Activated naive CD4-positive, alpha-beta T cell treated with anti-CD3 and anti-CD28 coated beads, Interleukin-2, amount 50 U/mL, for 24 hours (primary cell): ENCODE results near the gene RHBDD3.

Source experiments
- H3K27ac Mint-ChIP-seq: one replicate; pipeline ENCODE4 v1.8.0; 2021; ENCODE audit warnings: mild to moderate bottlenecking, mixed read lengths
- H3K27me3 Mint-ChIP-seq: one replicate; pipeline ENCODE4 v1.8.0; 2021; ENCODE audit warnings: mixed read lengths
- H3K36me3 Mint-ChIP-seq: one replicate; pipeline ENCODE4 v1.8.0; 2021; ENCODE audit warnings: mixed read lengths
- H3K4me1 Mint-ChIP-seq: one replicate; pipeline ENCODE4 v1.8.0; 2021; ENCODE audit warnings: mixed read lengths
- H3K4me3 Mint-ChIP-seq: one replicate; pipeline ENCODE4 v1.8.0; 2021; ENCODE audit warnings: mild to moderate bottlenecking, mixed read lengths
- H3K9me3 Mint-ChIP-seq: one replicate; pipeline ENCODE4 v1.8.0; 2021; ENCODE audit warnings: mixed read lengths

RHBDD3 gene

DNA sequence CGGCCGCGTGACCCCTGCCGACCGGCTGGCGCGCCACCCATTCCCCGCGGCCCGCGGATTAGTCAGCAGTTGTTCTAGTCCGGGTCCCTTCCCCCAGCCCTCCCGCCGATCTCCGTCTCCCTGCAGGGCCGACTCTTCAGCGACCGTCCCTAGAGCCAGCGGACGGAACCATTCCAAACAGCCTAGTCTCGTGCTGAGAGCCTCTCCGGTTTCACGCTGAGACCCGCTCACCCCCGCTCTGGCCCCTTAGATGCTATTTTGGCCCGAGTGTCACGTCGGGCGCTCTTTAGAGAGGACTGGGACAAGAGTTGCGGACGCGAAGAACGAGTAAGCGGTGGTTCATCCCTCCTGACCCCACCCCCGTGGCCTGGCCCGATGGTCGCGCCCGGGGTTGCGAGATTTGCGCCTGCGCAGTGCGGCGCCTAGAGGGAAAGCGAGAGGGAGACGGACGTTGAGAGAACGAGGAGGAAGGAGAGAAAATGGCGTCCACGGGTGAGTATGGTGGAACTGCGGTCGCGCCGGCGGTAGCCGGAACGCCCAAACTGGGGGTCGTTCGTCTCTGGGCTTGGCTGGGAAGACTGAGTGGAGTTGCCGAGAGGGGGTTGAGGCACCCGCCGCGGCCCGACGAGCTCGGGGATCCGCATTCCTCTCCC lies at the start of gene RHBDD3, which contains the start of gene EWSR1:
Gene RHBDD3, minus strand, starts transcription at position 124 of the 653 bp plus-strand sequence. CDS start 2,355 bp downstream, outside the sequence.
Gene EWSR1, plus strand, starts transcription at position 411 of the 653 bp plus-strand sequence. Its CDS starts 69 bp downstream, at position 480.
- Mint-ChIP-seq H3K36me3 (peaks cover 36% of the 10 kb centered on the region), H3K4me3 (peak within 1 kb of the TSS; percentile 95), H3K27me3 (no peaks in the 10 kb centered on the region), H3K4me1 (peaks cover 50% of the 10 kb centered on the region), H3K27ac (peak within 1 kb of the TSS; percentile 100), H3K9me3 (no peaks in the 10 kb centered on the region)

DNA sequence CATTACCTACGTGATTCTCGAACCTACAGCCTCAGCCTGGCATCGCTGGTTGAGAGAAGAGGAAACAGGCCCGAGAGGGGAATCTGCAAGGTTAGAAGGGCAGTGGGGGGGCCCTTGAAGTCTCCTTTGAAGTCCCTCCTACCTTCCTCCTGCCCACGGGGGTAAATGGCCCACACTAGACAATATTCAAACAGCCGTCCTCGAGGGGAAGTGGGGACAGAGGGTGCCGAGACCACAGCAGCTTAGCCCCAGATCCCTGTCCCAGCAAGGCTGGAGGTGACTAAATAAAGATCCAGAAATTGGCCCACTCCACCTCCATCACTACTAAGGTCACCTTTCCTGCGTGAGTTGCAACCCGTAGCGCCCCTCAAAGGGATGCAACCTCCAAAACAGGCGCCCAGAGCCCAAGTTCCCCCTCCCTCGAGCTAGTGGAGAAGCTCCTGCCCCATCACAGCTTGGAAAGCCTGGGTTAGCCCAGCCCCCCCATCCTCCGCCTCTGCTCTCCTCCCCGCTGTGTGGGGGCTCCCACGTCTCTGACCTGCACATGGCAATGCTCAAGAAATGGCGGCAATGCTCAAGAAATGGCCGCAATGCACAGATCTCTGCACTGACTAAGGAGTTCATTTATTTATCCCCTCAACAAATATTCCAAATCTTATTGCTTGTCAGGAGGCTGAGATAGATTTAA lies 48.5 kb upstream of the RHBDD3 start:
- Mint-ChIP-seq H3K4me1 (peaks cover 24% of the 10 kb centered on the region), H3K9me3 (no peaks in the 10 kb centered on the region), H3K27ac (no peak overlapping the region), H3K4me3 (peak overlapping the region; percentile 19), H3K27me3 (peaks cover 29% of the 10 kb centered on the region), H3K36me3 (no peaks in the 10 kb centered on the region)

- Mint-ChIP-seq H3K4me3 (peak within 1 kb of the TSS; percentile 55), H3K27ac (no peak within 1 kb of the TSS), H3K36me3 (no peaks in the 10 kb centered on the region), H3K27me3 (peaks cover 29% of the 10 kb centered on the region), H3K9me3 (no peaks in the 10 kb centered on the region), H3K4me1 (peaks cover 24% of the 10 kb centered on the region)
These were observed 47.7 kb upstream of the RHBDD3 start, which contains the start of gene RASL10A for GRCh38 chr22:29315286-29316140. Gene RASL10A (minus strand): TSS chr22:29315697. CDS start chr22:29315246, 451 bp downstream.

GRCh38 chr22:29314537-29315285 lies 46.9 kb upstream of the RHBDD3 start:
- no peak overlapping the region for H3K27ac Mint-ChIP-seq
- H3K4me3 Mint-ChIP-seq, result peak overlapping the region; percentile 55
- H3K27me3 Mint-ChIP-seq, result peaks cover 29% of the 10 kb centered on the region

DNA sequence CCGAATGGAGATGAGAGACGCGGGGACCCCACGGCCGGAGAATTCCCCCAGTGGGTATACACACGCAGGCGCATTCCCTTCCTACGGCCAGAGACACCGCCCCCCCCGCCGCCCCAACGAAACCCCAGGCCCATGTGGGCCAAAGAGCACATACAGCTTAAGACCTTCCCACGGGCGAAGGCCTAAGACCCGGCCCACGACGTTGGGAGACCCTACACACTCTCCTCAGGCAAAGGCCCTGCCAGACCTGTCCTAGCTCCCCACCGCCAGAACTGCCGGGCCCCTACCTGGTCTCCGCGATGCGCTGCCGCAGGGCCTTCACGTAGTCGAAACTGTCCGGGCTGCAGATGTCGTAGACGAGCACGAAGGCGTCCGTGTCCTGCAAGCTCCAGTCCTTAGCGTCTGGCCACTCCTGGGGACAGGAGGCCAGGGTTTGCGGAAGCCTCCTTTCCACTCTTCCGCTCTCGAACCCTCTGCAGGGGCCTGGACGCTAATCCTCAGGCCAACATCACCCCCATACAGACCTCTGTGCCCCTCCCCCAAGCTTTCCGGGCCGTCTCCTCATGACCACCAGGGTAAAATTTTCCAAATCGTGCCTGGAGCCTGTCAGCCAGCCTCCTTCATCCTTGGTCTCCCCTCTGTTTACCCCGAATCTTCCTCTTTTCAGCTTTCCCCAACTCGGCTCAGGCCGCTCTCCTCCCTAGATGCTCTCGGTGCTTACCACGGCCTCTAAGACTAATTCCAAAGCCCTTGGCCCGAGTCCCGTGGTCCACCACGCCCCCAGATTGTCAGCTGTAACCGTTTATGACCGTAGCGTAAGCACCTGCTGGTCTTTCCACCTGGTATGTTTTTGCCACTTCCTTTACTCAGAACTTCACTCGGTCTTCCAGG lies 46.0 kb upstream of the RHBDD3 start:
- Mint-ChIP-seq H3K27ac (no peak overlapping the region), H3K36me3 (no peaks in the 10 kb centered on the region), H3K4me3 (peak overlapping the region; percentile 55), H3K4me1 (peaks cover 24% of the 10 kb centered on the region), H3K9me3 (no peaks in the 10 kb centered on the region), H3K27me3 (peaks cover 29% of the 10 kb centered on the region)

More at GRCh38 chr22:29314537-29315285, 46.9 kb upstream of the RHBDD3 start:
- no peaks in the 10 kb centered on the region for H3K36me3 Mint-ChIP-seq
- H3K4me1 Mint-ChIP-seq, result peaks cover 24% of the 10 kb centered on the region
- H3K9me3 Mint-ChIP-seq, result no peaks in the 10 kb centered on the region

- H3K27ac Mint-ChIP-seq, result no peak overlapping the region
- H3K9me3 Mint-ChIP-seq, result no peaks in the 10 kb centered on the region
- peaks cover 29% of the 10 kb centered on the region for H3K27me3 Mint-ChIP-seq
- H3K4me3 Mint-ChIP-seq, result no peak overlapping the region
- no peaks in the 10 kb centered on the region for H3K36me3 Mint-ChIP-seq
- H3K4me1 Mint-ChIP-seq, result peaks cover 24% of the 10 kb centered on the region
These were observed 45.4 kb upstream of the RHBDD3 start for GRCh38 chr22:29313126-29313575.

DNA sequence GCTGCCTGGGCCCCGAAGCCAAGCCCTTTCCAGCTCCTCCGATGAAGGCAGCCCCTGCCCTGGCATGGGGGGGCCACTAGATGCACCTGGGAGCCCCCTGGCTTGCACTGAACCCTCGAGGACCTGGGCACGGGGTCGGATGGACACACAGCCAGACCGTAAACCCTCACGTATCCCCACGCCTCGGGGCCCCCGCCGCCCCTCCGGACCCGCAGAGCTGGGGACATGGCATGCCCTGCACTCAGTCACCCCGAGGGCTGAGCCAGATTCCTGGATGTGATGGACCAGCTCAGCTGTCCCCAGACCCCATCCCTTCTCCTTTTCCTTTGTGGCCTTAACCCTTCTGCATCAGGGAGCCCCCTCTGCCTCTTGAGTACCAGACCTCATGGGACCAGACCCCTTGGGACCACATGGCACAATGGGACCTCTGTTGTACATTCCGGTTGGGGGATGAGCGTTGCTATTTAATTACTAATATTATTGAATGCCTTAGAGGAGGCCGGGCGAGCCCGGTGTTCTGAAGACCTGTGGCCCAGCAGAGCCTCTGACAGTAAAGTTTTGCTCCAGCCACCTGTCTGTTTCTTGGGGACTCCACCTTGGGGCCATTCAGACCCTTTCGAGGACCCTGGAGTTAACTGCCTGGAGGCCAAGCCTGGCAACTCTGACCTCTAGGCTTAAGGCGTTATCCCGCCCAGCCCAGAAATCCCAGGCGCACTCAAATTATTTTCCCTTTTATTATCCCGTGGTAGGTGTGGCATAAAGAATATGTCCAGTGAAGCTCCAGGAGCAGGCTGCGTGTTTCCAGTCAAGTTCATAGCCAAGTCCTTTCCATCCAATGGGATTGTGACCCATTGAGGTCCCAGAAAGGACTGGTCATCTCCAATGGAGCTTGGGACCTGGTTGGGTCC lies 44.7 kb upstream of the RHBDD3 start:
- peaks cover 24% of the 10 kb centered on the region for H3K4me1 Mint-ChIP-seq
- H3K27ac Mint-ChIP-seq, result no peak overlapping the region
- no peaks in the 10 kb centered on the region for H3K36me3 Mint-ChIP-seq
- H3K27me3 Mint-ChIP-seq, result peaks cover 29% of the 10 kb centered on the region
- H3K9me3 Mint-ChIP-seq, result no peaks in the 10 kb centered on the region
- H3K4me3 Mint-ChIP-seq, result no peak overlapping the region

GRCh38 chr22:29311464-29312217 lies 43.9 kb upstream of the RHBDD3 start:
- Mint-ChIP-seq H3K9me3 (no peaks in the 10 kb centered on the region), H3K27me3 (peaks cover 28% of the 10 kb centered on the region), H3K36me3 (no peaks in the 10 kb centered on the region), H3K4me1 (peaks cover 23% of the 10 kb centered on the region), H3K27ac (no peak overlapping the region), H3K4me3 (no peak overlapping the region)

DNA sequence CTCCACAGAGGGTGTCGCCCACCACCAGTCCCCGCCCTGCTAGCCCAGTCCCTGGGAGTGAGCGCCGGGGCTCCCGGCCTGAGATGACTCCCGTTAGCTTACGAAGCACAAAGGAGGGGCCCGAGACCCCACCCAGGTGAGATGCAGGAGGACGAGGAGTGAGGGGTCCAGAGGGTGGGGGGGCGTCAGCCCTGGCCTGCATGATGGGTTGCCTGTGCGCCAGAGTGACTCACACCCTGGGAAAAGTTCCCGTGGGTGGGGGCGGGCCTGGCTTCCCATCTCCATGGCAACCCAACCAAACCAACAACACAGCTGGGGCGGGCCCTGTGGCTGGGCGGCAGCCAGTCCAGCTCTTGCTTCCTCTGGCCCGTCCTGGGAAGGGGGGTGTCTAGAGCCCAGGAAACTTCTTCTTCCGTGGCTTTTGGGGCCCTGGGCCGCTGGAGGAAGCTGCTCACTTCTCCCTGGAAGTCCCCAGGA lies 43.1 kb upstream of the RHBDD3 start:
- no peaks in the 10 kb centered on the region for H3K36me3 Mint-ChIP-seq
- H3K4me3 Mint-ChIP-seq, result no peak overlapping the region
- H3K27ac Mint-ChIP-seq, result no peak overlapping the region
- H3K4me1 Mint-ChIP-seq, result peaks cover 25% of the 10 kb centered on the region
- peaks cover 27% of the 10 kb centered on the region for H3K27me3 Mint-ChIP-seq
- no peaks in the 10 kb centered on the region for H3K9me3 Mint-ChIP-seq

- Mint-ChIP-seq H3K27ac (no peak overlapping the region), H3K4me1 (peaks cover 27% of the 10 kb centered on the region), H3K27me3 (peaks cover 29% of the 10 kb centered on the region), H3K9me3 (no peaks in the 10 kb centered on the region), H3K4me3 (no peak overlapping the region), H3K36me3 (no peaks in the 10 kb centered on the region)
These were observed 42.5 kb upstream of the RHBDD3 start for GRCh38 chr22:29310065-29310862.

GRCh38 chr22:29309332-29310064 lies 41.7 kb upstream of the RHBDD3 start:
- Mint-ChIP-seq H3K4me1 (peaks cover 24% of the 10 kb centered on the region), H3K27ac (no peak overlapping the region), H3K27me3 (peaks cover 28% of the 10 kb centered on the region), H3K36me3 (no peaks in the 10 kb centered on the region), H3K4me3 (no peak overlapping the region), H3K9me3 (no peaks in the 10 kb centered on the region)
